Measurements from ENCODE around the gene CERS6.
"Not testable (repeated sequence)": the region's sequence is repeated elsewhere in the genome, so short reads cannot be mapped to it uniquely, and the experiment has no call there.

Gene CERS6

DNA sequence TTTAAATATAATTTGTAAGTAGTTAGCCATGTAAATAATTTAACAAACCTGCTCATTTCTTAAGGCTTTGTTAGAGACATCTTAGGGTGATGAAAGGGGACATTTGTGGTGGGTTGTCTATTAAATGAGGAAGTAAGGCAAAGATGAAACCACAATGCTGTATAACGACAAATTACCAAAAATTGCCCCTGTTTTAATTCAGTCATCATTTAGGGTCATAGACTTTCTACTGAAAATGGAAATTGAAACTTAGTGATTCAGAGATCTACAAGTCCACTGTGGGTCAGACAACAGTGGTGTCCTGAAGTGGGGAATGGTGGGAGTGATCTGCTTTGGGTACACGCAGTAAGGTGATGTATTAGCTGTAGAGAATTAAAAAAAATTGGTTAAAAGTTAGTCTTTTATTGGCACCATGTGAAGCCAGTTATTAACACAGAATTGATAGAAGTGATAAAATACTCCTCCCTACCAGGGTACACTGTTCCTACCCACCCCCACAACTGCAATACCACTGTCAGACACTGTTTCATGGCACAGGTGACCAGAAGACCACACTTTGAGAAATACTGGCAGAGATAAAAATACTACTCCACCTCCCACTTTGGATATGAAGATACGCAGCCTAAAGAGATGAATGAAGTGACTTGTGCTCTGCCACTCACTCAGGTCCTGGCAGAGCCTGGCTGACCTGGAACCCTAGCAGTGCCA is 13.4 kb downstream of the CERS6 start:
- DNase-seq, result peak; percentile 79 to 80

DNA sequence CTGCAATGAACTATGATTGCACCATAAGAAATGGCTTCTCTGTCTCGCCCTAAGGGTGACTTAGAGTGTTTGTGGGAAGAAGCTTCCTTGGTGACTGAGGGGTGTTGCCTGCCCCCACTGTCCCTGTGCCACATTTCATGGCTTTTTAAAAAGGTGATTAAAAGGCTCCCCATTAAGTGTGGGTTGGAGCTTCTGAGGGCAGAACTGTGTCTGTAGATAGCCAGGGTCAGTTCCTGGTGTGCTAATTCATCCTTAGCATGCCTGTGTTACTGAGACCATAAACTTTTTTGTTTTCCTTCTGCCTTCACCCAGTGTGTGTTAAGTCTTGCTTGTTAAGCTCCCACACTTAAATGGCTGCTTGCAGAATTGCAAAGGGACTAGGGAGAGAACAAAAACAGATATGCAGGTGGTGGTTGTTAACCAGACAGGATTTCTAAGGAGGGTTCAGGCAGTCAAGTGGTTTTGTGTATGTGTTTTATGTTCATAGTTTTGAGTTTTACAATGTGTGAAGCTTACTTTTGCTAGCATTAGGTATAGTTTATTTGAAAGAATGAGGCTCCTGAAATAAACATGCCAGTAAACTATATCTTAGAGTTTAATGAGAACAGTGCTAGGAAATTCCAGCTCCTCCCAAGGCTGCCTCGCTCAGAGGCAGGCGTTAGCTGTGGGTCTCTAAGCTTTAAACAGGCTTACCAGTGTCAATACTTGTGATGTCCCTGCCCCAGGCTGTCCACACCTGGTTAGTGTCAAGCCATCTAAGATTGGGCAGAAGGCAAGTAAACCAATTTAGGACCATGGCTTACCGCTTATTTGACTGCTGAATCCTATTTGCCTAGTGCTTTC is 14.5 kb downstream of the CERS6 start:
- peak; percentile 39 to 52 for DNase-seq

DNA sequence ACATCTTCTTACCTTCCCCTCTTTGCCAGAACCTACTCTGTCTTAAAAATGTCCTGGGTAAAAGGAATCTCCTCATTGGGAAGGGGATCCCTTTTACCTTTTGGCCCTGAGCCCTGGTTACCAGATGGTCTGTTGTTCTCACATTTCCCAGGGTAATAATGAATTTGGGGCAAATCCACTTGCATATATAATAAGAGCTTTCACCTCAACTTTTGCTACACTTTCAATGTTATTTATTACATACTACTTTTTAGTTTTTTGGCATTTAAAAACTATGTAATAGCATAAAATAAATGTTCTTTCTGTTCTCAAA is 15.0 kb downstream of the CERS6 start:
- DNase-seq, result no peak

DNA sequence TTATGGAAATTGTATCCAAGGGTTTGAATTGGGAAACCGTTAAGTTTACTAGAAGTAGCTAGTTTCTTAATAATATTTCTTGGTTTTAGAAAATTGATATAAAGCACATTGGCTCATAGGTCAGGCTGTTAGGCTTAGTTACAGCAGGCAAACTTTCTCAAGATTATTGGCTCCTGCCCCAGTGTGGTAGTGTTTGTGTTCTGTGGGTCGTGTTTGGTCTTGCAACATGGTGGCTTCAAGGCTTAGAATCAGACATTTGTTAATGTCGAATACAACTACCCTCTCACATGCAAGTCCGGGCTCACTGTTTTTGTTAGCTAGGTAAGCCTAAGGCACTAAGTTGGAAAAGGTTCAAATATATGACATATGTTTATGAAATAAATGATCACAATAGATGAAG is 19.6 kb downstream of the CERS6 start:
- DNase-seq, result no peak

DNA sequence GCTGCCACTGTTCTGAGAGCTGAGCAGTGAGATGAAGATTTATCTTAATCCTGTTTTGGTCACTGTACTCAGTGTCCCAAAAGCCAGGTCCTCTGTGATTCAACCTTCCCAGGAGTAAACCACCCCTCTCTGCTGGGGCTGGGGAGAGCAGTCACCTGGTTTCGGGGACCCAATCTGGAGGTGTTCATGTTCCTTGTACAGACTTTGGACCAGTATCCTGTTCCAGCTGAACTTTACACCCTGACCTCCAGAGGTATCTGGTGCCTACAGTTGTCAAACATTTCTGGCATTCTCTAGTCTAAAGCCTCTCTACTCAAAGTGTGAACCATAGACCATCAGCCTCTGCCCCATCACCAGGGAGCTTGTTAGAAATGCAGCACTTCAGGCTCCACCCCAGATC is 22.1 kb downstream of the CERS6 start:
- no peak for DNase-seq

DNA sequence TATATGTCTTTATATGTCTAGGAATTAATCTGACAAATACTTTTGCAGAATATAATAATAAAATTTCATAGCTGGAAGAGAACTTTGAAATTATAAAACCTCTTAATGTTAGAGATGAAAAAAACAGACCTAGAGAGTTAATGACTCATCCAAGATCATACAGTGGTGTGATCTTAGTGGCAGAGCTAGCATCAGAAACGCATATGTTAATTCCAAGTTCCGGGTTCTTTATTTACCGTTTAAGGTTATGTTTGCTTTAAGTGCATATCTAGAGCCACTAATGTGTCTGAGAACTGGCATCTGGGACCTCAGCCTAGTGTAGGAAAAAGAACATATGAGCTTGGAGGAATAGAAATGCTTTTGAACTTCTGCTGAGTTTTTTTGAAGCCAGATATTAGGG is 24.3 kb downstream of the CERS6 start:
- DNase-seq, result no peak

DNA sequence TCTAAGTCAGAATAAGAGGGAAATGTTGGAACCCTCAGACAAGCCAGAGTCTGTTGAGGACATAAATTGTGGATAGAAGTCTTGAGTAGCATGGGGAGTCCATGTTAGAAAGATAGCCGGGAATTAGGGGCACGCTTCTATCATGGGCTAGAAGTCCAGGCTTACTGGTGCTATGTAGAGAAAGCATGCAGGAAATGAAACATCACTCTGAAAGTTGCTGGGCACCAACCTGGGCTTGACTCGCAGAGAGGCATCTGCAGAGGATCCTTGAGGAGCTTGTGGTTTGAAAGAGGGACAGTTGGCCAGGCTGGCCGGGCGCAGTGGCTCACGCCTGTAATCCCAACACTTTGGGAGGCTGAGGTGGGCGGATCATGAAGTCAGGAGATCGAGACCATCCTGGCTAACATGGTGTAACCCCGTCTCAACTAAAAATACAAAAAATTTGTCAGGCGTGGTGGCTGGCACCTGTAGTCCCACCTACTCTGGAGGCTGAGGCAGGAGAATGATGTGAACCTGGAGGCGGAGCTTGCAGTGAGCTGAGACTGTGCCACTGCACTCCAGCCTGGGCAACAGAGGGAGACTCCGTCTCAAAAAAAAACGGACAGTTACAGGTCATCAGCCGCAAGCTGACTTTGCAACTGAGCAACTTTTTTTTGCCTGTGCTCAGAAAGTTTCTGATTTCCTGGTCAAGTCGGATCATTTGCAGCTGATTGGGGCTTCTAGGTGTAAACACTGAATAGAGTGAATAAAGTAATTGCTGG is 24.9 kb downstream of the CERS6 start:
- DNase-seq, result no peak

DNA sequence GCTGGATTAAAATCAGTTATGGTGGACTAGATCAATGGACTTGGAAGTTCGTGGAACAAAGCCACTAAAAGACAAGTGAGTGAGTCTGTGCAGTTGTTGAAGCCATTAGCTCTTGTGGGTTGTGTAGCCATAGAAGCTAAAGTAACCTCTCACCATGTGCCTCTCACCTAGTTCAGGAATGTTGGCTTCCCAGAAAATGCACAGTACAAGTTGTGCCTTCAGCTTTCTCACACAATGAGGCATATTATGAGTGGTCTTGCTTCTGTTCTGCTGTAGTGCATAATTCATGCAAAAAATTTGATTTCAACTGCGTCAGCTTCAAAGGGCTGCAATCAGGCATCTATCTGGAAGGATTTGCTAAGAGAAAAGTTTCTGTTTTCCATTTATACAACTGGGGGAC is 26.2 kb downstream of the CERS6 start:
- DNase-seq, result no peak

DNA sequence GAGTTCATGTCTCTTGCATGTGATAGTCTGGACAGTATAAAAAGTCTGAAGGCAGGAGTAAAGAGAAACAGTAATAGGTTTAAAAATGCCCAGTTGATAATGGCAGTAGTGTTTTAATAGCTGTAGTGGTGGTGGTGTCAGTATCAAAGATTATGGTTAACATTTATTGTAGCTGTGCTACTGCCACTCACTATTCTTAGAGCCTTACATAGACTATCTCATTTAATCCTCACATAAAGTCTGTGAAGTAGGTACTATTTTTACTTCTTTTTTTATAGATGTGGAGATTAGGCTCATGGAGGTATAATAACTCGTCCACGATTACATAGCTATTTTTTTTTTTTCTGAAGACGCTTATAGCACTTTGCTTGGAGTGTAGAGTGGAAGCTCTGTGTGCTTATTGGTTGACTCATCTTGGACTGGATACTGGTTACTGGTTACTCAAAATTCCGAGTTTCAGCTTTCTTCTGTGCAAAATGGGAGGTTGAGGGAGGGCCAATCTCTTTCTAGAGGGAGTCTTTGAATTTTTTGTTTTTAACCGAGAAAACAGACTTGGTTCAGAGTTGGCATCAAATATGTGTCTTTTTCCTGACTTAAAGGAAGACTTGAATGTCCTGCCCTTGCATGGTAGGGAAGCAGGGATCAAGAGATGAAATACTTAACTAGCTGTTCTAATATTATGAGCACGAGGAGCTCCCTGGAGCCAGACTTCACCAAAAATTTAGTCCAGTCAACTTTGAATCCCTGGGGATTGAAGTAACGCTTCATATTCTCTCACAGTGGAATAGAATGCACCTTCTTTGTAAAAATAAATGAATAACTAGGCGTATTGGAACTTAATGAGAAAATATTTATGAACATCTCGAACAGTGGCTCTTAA is 27.1 kb downstream of the CERS6 start:
- DNase-seq, result no peak

DNA sequence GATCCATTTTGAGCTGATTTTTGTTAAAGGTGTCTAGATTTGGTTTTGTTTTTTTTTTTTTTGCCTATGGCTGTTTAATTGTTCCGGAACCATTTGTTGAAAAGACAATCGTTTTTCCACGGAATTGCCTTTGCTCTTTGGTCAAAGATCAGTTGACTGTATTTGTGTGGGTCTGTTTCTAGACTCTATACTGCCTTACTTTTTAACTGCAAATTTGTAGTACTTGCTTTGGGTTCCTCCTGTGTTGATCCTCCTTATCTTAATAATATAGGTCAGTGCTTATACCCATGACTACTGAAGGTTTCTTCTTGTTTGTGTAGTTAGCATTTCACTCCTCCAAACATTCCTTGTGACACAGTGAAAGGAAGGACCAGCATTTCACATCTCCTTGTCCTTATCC is 30.4 kb downstream of the CERS6 start:
- no peak for DNase-seq

DNA sequence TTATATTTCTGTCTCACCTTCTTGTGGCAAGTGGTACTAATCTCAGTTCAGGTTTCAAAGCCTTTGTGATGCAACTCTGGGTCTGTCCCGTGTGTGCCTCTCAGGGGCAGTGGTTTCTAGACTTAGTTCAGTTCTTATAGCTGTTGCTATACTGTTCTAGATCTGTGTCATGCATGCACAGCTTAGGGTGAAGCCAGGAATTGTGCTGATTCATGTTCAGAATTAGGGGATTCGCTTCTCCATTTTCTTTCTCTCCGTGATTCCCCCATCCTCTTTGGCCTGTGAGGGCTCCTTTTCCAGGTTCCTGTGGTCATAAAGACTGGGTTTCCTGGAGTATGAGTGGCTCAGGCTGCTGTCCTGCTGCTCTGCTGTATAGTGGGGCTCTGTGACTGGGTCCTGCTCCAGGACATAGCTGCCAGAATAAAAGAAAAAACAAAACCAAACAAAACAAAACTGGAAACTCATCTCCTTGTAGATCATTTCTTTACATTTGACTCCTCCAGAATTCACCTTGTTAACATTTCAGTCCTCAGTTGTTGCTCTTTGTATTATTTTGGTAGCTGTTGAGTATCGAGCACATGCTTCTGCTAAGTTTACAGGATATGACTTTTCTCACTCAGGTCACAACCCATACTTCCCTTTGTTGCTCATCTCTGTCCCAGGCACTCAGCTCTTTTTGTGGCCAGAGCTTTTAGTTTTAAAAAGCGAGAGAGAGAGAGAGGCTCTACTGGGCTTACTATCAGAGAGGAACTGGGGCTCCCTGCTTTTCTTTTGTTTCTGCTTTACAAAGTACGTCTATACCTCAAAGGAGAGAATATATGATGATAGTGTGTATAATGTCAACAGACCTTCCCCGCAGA is 34.2 kb downstream of the CERS6 start:
- peak; percentile 77 to 81 for DNase-seq

DNA sequence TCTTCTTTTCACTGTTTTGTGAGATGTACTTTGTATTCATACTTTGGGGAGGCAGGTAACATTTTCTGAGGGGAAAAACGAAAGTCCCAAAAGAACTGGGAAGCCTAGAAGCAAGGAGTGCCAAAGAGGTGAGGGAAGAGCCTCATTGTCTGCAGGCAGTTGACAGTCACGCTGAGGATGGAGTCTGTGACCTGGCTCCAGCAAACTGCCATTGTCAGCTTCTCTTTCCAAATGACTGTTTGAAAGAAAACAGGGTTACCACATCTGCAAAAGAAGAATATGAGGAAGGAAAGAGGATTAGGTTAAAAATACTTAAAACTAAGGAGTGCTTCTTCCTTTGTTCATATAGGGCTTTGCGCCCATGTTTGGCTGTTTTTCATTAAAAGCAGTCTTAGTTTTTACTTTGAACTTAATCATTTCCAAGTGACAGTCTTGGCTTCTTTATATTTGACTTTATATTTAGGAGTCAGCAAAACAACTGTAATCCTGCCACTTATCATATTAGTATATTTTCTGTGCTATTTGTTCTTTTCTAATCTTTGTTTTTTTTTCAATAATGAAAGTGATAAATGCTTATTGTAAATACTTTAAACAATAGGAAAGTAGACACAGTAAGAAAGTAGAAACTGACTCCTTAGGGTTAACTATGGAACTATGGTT is 35.0 kb downstream of the CERS6 start:
- peak; percentile 55 to 64 for DNase-seq

DNA sequence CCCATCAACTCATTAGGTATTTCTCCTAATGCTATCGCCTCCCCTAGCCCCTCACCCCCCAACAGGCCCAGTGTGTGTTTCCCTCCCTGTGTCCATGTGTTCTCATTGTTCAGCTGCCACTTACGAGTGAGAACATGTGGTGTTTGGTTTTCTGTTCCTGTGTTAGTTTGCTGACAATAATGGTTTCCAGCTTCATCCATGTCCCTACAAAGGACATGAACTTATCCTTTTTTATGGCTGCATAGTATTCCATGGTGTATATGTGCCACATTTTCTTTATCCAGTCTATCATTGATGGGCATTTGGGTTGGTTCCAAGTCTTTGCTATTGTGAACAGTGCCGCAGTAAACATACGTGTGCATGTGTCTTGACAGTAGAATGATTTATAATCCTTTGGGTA is 35.7 kb downstream of the CERS6 start:
- DNase-seq, result not testable (repeated sequence)

DNA sequence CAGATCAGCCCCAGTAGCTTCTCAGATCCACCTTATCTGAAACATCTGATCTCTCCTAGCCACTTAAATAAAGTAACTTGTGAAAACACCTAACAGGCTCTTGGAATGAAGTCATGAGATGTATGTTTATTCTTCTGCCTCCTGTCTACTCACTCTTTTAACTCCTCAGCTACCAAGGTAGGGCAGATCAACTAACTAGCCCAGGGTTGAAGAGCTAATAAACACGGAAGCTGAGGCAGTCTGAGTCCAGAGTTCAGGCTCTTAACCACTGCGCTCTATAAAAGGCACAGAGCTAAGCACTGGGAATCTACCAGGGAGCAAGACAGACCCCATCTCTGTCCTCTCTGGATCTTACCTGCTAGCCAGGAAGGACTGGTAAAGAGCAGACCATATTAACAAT is 37.1 kb downstream of the CERS6 start:
- not testable (repeated sequence) for DNase-seq

DNA sequence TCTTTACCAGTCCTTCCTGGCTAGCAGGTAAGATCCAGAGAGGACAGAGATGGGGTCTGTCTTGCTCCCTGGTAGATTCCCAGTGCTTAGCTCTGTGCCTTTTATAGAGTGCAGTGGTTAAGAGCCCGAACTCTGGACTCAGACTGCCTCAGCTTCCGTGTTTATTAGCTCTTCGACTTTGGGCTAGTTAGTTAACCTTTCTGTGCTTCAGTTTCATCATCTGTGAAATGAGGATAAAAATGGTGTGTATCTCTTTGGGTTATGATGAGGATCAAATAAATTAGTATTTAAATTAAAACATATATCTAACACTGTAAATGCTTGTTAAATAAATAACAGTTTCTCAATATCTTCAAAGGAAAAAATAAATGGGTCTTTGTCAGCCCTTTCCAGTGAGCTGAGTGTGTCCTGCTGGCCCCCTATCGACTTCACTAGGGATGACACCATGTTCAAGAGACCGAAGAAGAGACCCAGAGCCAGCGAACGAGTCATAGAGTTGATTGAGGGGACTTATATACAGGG is 38.2 kb downstream of the CERS6 start:
- no peak for DNase-seq

DNA sequence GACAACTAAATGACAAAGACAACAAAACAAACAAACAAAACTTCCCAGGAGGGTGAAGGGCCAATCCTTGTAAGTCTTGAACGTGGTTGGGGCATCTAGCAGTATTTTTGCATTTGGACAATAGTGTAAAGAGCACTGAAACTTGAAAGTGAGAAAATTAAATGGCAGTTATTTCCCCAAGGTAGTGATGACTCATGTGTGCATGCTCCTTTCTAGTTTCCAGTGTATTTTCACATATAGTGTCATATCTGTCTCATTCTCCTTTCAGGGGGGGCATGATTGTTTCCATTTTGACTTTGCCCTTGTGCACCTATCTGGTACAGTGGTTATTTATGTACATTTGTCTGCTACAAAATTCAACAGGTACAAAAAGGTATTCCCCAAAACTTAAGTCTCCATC is 39.5 kb downstream of the CERS6 start:
- DNase-seq, result no peak

DNA sequence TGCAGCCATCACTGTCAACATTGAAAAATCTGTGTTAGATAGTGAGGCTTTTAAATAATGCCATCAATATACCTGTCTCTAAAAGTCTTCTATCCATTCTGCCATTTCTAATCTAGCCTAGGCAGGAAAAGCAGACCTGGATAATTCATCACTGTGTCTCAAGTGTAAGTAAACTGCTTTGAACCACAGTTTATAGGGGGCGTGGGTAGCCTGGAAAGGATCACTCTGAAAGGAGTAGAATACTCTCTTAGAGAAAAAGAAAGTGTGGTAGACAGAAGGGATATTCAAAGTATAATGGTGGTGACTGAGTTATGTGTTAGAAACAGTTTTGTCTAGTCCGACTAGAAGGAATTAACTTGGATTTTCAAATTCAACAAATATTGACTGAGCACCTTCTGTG is 40.8 kb downstream of the CERS6 start:
- DNase-seq, result no peak

DNA sequence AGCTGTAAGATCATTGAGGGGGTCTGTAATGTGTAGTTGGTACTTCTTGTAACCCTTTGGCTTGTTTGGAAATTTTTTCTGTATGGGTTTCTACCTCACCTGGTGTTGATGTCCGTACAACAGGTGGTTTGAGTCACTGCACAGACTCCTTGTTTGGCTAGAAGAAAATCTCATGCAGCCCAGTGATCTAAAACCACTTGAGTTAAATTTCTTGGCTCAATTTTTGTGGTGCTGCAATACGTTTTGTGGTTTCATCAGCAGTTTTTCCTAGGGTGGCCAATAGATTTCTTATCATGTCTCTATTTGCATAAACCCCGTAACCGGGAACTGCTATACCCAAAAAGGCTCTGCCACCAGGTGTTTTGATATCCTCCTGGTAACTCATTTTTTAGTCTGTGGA is 43.4 kb downstream of the CERS6 start:
- DNase-seq, result no peak

DNA sequence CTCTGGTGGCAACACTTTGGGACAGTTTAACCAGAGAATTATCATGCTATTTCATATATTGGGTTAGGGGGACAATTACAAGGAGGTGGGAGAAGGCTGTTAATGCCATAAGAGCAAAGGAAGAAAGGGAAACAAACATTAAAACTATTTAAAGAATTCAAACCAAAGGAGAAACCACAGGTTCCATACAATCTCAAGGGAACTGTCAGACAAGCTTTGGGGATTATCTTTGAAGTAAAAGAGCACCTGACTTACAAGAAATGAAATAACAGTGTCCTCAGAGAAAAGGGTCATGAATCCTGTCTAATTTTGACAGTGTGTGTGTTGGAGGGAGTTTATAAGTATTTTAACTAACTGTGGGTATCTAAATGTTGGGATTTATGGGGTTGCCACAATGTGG is 44.4 kb downstream of the CERS6 start:
- no peak for DNase-seq

DNA sequence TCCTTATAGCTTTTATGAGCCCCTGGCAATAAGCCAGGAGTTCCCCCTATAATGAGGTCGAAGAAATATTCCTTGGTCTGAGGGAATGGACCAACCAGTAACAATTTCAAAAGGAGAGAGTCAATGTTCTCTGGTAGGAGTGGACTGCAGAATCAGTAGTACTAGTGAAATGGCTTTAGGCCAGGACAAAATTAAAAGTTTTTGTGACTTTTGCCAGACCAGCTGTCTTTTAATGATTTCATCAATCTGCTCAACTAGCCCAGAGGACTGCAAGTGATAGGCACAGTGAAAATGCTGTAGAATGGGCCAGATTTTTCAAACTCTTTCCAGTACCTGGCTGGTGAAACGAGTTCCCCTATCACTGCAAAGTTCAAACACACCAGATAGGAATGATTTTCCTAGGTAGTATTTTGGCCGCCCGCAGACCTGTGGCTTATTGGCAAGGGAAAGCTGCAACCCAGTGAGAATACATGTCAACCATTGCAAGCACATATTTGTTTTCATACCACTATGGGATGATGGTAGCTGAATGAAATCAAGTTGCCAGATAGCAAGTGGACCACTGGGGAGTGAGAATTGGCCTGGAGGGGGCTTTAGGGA is 45.5 kb downstream of the CERS6 start:
- no peak for DNase-seq

DNA sequence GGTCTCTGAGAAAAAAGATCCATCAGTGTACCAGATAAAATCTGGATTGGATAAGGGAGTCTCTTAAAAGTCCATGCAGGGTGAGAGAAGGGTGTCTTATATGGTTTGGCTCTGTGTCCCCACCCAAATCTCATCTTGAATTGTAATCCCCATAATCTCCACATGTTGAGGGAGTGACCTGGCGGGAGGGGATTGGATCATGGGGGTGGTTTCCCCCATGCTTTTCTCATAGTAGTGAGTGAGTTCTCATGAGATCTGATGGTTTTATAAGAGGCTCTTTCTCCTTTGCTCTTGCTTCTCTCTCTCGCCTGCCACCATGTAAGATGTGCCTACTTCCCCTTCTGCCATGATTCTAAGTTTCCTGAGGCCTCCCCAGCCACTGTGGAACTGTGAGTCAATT is 46.8 kb downstream of the CERS6 start:
- not testable (repeated sequence) for DNase-seq
